Measurements from ENCODE around the gene ADAMTS5. TPM values are rescaled to one million over a fixed set of nuclear protein-coding genes. Genes with fewer than 3 reads are reported as not detected.

Gene ADAMTS5
- total RNA-seq, 1 experiment from 2014 or later = not detected

GRCh38 chr21:26982767-26983166 is 15.9 kb upstream of the ADAMTS5 start:
- Histone ChIP-seq H3K27me3 (ENCODE audit: insufficient read depth, low read depth) (no peaks in the 10 kb centered on the region), H4K20me1 (ENCODE audit: insufficient read depth) (no peaks in the 10 kb centered on the region), H3K9me2 (ENCODE audit: insufficient read depth) (no peaks in the 10 kb centered on the region), H3K79me2 (ENCODE audit: low read depth) (no peaks in the 10 kb centered on the region), H3K4me1 (replicated peaks; ENCODE audit: insufficient read depth) (no peaks in the 10 kb centered on the region), H3K27ac (no peak overlapping the region), H3K4me3 (no peak overlapping the region), H3K9me3 (ENCODE audit: insufficient read depth, low read depth) (no peaks in the 10 kb centered on the region), H3K36me3 (ENCODE audit: low read depth) (no peaks in the 10 kb centered on the region), H3K4me2 (no peak overlapping the region), H2AFZ (no peak overlapping the region), H3F3A (ENCODE audit: insufficient read depth, low read depth) (no peaks in the 10 kb centered on the region)
- CTCF ChIA-PET = no interaction called here
- no peak for DNase-seq
- TF ChIP-seq EZH2 (IDR thresholded peaks at IDR 0.05; ENCODE audit: low read depth) = no peak
- no peak for TF ChIP-seq CTCF (conservative IDR thresholded peaks at IDR 0.05)
- no TSS peak for BruUV-seq (replicated peaks)
- intact Hi-C loops (cut with micrococcal nuclease; ENCODE audit: unreplicated experiment) = no loop called here
- POLR2A ChIA-PET (ENCODE audit: unreplicated experiment) = no interaction called here

- Histone ChIP-seq H3K9me3 (ENCODE audit: insufficient read depth, low read depth) (no peaks in the 10 kb centered on the region), H3K79me2 (ENCODE audit: low read depth) (no peaks in the 10 kb centered on the region), H3K4me3 (no peak overlapping the region), H3K9me2 (ENCODE audit: insufficient read depth) (no peaks in the 10 kb centered on the region), H3K36me3 (ENCODE audit: low read depth) (no peaks in the 10 kb centered on the region), H3K27ac (no peak overlapping the region), H3F3A (ENCODE audit: insufficient read depth, low read depth) (no peaks in the 10 kb centered on the region), H3K27me3 (ENCODE audit: insufficient read depth, low read depth) (no peaks in the 10 kb centered on the region), H3K4me2 (no peak overlapping the region), H2AFZ (no peak overlapping the region), H3K4me1 (replicated peaks; ENCODE audit: insufficient read depth) (no peaks in the 10 kb centered on the region), H4K20me1 (ENCODE audit: insufficient read depth) (no peaks in the 10 kb centered on the region)
- TF ChIP-seq CTCF (conservative IDR thresholded peaks at IDR 0.05) = no peak
- no peak for TF ChIP-seq EZH2 (IDR thresholded peaks at IDR 0.05; ENCODE audit: low read depth)
- intact Hi-C loops (cut with micrococcal nuclease; ENCODE audit: unreplicated experiment) = no loop called here
- BruUV-seq (replicated peaks) = no TSS peak
- no peak for DNase-seq
- CTCF ChIA-PET = no interaction called here
- POLR2A ChIA-PET (ENCODE audit: unreplicated experiment) = no interaction called here
Observed at GRCh38 chr21:26977746-26978145, 10.9 kb upstream of the ADAMTS5 start.

GRCh38 chr21:26973226-26973625 is 6.3 kb upstream of the ADAMTS5 start:
- no peaks in the 10 kb centered on the region for H3K36me3 ChIP-seq (ENCODE audit: low read depth)
- TF ChIP-seq CTCF (conservative IDR thresholded peaks at IDR 0.05) (no peak), EZH2 (IDR thresholded peaks at IDR 0.05; ENCODE audit: low read depth) (no peak)
- H3K27me3 ChIP-seq (ENCODE audit: insufficient read depth, low read depth) = no peaks in the 10 kb centered on the region
- no peaks in the 10 kb centered on the region for H3F3A ChIP-seq (ENCODE audit: insufficient read depth, low read depth)
- no peaks in the 10 kb centered on the region for H3K4me1 ChIP-seq (replicated peaks; ENCODE audit: insufficient read depth)
- H3K4me3 ChIP-seq = no peak overlapping the region
- BruUV-seq (replicated peaks) = no TSS peak
- H3K79me2 ChIP-seq (ENCODE audit: low read depth) = no peaks in the 10 kb centered on the region
- H2AFZ ChIP-seq = no peak overlapping the region
- H3K4me2 ChIP-seq = no peak overlapping the region
- no peaks in the 10 kb centered on the region for H3K9me2 ChIP-seq (ENCODE audit: insufficient read depth)
- no peak for DNase-seq
- no peaks in the 10 kb centered on the region for H3K9me3 ChIP-seq (ENCODE audit: insufficient read depth, low read depth)
- H3K27ac ChIP-seq = no peak overlapping the region
- ChIA-PET POLR2A (ENCODE audit: unreplicated experiment) (no interaction called here), CTCF (no interaction called here)
- no peaks in the 10 kb centered on the region for H4K20me1 ChIP-seq (ENCODE audit: insufficient read depth)
- intact Hi-C loops (cut with micrococcal nuclease; ENCODE audit: unreplicated experiment) = no loop called here
